GM18502 (cell line): Measurements from ENCODE around the gene RAD54L.
A peak's percentile ranks its signal among the peaks of the same experiment; 100 is the strongest.
"Not testable (repeated sequence)": the region's sequence is repeated elsewhere in the genome, so short reads cannot be mapped to it uniquely, and the experiment has no call there.

ENCODE experiments used
- ATAC-seq: cut with Tn5 transposase; IDR thresholded peaks from one replicate; pipeline ENCODE4 v1.9.1; 2021; ENCODE audit warnings: mild to moderate bottlenecking; ENCODE audit not compliant: unreplicated experiment, poor library complexity

Gene RAD54L

DNA sequence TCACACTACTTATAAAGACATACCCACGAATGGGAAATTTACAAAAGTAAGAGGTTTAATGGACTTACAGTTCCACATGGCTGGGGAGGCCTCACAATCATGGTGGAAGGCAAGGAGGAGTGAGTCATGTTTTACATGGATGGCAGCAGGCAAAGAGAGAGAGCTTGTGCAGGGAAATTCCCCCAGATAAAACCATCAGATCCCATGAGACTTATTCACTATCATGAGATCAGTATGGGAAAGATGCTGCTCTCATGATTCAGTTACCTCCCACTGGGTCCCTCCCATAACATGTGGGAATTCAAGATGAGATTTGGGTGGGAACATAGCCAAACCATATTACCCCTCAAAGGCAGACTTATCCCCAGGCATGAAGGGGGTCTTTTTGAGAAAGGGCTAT, 8.7 kb upstream of the RAD54L start:
- not testable (repeated sequence) for ATAC-seq

DNA sequence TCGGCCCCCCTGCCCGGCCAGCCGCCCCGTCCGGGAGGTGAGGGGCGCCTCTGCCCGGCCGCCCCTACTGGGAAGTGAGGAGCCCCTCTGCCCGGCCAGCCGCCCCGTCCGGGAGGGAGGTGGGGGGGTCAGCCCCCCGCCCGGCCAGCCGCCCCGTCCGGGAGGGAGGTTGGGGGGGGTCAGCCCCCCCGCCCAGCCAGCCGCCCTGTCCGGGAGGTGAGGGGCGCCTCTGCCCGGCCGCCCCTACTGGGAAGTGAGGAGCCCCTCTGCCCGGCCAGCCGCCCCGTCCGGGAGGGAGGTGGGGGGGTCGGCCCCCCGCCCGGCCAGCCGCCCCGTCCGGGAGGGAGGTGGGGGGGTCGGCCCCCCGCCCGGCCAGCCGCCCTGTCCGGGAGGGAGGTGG, 5.8 kb upstream of the RAD54L start:
- ATAC-seq: not testable (repeated sequence)

DNA sequence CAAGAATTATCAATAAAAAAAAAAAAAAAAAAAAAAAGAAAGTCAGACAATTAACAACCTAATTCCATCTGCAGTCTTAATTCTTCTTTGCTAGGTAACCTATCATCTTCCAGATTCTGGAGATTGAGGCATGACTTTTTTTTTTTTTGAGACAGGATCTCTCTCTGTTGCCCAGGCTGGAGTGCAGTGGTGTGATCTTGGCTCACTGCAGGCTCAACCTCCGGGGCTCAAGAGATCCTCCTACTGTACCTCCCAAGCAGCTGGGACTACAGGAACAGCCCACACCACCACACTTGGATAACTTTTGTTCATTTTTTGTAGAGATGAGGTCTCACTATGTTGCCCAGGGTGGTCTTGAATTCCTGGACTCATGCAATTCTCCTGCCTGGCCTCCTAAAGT, 4.6 kb upstream of the RAD54L start:
- ATAC-seq: no peak

DNA sequence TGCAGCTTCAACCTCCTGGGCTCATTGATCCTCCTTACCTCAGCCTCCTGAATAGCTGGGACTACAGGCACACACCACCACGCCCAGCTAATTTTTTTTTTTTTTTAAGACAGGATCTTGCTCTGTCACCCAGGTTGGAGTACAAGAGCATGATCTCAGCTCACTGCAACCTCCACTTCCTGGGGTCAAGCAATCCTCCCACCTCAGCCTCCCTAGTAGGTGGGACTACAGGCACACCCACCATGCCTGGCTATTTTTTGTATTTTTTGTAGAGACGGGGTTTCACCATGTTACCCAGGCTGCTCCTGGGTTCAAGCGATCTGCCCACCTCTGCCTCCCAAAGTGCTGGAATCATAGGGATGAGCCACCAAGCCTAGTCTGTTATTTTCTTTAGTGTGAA, 3.7 kb upstream of the RAD54L start:
- not testable (repeated sequence) for ATAC-seq

DNA sequence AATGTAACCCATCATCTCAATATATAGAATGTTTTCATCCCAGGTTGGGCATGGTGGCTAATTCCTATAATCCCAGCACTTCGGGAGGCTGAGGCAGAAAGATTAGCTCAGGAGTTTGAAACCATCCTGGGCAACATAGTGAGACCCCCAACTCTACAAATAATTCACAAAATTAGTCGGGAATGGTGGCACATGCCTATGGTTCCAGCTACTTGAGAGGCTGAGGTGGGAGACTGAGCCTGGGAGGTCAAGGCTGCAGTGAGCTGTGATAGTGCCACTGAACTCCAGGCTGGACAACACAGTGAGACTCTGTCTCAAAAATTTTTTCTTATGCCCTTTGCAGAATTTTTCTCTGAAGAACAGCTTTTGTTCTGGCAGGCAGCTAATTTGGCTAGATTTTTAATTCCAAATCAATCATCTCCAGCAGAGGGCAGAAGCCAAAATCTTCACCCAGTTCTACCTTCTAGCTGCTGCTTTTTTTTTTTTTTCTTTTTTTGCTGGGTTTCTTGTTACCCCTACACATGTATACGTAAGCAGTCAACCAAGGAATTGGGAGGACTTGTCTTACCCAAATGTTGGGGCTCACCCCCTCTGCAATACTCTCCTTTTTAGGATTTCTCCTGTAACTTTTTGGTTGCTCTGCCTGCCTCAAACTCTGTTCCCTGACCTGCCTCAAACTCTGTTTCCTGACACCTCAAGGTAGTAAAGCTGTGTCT, 2.7 kb upstream of the RAD54L start:
- no peak for ATAC-seq

DNA sequence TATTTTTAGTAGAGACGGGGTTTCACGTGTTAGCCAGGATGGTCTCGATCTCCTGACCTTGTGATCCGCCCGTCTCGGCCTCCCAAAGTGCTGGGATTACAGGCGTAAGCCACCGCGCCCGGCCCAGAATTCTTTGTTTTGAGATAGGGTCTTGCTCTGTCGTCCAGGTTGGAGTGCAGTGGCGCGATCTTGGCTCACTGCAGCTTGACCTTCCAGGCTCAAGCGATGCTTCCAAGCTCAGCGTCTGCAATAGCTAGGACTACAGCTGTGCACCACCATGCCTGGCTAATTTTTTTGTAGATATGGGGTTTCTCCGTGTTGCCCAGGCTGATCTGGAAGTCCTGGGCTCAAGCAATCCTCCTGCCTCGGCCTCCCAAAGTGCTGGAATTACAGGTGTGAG, 1.4 kb upstream of the RAD54L start:
- ATAC-seq: not testable (repeated sequence)

DNA sequence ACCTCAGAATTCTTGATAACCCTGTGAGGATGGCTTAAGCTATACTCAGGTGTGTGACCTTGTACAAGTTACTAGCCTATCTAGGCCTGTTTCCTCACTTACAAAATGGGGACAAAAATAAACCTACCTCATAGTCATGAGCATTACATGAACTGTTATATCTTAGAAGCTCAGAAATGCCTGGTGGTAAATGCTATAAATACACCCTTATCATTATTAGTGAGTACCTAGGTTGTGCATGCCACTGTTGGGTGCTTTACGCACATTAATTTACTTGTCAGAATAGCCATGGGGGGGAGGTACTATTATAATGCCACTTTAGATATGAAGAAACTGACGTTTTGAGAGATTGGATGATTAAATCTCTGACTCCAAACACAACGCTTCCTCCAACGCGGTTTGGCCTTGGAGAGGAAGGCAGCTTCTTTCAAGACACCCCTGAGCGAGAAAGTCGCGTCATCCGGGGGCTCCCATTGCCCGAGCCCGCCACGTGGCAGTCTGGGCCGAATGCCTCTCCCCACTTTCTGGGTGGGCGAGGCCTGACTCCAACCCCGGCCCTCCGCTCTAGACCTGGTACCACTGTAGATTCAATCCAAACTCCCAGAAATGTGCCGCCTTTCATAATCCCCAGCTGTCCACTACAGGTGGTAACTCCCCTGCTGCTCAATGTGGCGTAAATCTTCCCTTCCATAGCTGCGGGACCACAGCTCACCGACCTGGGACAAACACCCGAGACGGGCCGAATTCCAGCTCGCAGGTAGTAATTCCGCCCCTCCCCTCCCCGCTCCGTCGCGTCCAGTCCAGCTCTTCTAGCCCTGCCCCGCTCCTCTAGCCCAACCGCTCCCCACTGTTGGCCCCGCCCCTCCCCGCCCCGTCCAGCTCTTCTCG, 771 bp upstream of the RAD54L start:
- ATAC-seq: peak; percentile 54

DNA sequence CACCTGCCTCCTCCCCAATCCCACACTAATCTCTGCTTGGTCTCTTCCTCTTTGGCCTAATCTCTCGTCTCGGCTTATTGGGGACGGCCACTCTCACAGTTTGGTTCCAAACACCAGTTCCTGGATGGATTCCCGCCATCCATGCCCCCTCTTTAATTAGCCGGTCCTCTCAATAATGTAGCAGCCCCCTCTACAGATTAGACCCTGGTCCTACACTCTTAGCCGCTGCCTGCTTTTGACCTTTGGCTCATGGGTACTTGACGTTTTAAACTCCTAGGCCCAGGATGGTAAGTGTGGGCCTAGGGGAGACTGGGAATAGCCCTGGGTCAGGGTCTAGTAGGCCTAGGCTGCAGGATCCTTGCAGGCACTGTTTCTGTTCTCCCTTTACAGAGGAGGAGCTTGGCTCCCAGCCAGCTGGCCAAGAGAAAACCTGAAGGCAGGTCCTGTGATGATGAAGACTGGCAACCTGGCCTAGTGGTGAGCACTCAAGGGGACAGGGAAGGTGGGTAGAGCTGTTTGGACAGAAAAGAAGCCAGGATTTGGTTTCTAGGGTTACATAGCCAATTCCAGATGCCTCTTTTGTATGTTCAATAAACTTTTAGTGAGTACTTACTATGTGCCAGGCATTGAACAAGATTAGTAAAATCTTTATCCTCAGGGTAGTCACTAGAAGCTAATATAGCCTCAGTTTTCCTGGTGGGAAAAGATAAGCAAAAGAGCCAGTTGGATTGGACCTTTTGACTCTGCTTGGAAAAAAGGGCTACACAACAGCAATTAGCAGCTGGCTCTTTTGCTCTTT, 758 bp downstream of the RAD54L start:
- no peak for ATAC-seq

DNA sequence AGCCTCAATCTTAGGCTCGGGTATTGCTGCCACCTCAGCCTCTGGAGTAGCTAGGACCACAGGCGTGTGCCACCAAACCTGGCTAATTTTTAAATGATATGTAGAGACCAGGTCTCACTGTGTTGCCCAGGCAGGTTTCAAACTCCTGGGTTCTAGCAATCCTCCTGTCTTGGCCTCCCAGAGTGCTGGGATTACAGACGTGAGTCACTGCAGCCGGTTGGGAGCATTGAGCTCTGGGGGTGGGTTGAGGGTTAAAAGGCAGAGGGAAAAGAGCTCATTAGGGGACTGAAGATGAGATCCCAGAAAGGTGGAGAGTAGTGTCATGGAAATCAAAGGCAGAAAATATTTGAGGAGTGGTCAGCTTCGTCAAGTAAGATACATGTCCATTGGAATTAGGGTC, 7.1 kb downstream of the RAD54L start:
- no peak for ATAC-seq

DNA sequence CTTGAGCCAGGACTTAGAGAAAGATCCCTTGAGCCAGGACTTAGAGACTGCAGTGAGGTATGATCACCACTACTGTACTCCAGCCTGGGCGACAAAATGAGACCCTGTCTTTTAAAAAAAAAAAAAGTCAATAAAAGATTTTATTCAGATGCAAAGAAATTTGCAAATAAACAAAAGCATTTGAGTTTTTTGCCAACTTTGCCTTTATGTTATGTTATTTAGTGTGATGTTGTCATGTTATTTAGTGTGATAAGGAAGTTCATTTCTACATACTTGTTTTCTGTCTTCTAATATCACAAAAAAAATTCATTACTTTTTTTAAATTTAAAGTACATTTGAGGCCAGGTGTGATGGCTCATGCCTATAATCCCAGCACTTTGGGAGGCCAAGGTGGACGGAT, 9.0 kb downstream of the RAD54L start:
- no peak for ATAC-seq

DNA sequence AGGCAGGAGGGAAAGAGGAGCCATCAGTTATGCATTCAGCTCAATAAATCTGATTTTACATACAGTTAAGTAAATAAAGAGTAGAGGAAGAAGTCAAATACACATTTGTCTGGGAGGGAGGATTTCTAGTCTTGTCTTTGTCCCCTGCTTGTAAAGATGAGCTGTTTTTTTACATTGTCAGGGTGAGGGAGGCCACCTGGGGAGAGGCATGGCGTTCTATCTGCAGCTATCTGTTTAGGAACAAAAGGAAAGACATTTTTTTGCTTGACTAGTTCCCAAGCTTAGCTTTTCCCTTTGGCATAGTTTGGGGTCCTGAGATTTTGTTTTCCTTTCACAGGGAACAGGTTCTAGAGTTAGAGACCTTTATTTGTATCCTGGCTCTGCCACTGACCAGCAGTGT, 14.9 kb downstream of the RAD54L start:
- no peak for ATAC-seq

DNA sequence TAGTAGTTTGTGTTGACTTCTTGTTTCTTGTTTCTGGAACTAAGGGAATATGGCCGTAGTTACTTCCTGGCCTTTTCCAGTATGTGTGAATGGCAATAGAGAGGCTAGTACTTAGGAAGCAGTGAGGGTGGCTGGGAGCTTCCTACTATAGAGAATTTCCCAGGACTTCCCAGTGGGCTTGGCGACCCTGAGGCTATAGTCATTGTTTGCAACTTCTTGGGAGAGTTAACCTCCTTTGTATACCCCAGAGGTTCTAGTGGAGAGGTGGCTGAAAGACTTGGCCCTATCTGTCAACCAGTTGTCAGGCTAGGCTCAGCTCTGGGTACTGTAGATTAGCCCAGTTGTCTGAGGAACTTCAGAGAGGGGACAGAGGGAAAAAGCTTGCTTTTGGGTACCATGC, 15.6 kb downstream of the RAD54L start:
- ATAC-seq: no peak

DNA sequence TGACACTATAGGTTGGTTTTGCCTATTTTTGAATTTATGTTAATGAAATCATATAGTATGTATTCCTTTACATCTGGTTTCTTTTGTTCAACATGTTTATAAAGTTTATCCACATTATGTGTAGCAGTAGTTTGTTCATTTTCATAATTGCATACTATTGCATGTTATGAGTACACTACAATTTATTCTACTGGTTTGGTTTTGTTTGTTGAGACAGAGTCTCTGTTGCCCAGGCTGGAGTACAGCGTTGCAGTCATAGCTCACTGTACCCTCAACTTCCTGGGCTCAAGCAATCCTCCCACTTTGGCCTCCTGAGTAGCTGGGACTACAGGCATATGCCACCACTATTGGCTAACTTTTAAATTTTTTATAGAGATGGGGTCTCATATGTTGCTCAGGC, 21.0 kb downstream of the RAD54L start:
- ATAC-seq: no peak

DNA sequence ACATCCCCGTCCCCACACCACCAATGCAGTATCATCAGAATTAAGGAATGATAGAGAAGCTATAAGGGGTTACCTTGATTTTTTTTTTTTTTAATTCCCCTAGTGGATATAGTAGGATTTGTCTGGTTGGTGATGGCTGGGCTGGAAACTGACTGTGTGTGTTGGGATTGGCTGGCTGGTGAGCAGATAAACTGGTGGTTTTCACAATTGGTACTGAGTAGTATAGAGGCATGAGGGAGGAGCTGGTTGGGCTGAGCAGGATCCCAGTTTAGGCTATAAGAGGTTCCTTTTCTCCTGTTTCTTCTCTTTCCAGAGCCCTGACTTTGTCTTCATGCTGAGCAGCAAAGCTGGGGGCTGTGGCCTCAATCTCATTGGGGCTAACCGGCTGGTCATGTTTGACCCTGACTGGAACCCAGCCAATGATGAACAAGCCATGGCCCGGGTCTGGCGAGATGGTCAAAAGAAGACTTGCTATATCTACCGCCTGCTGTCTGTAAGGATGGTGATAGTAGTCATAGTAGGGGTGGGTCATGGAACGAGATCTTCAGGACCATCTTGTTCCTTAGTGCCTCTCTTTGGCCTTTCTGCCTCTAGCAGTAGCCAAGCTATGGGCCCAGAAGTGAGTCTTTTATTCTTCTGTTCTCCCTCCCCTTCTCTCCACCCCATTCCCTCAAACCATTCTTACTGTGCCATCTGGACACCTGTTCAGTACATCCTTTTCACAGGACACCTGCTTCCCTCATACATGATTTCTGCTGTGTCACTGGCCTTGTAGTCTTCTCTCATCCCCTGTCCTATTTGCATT, 26.9 kb downstream of the RAD54L start:
- no peak for ATAC-seq

DNA sequence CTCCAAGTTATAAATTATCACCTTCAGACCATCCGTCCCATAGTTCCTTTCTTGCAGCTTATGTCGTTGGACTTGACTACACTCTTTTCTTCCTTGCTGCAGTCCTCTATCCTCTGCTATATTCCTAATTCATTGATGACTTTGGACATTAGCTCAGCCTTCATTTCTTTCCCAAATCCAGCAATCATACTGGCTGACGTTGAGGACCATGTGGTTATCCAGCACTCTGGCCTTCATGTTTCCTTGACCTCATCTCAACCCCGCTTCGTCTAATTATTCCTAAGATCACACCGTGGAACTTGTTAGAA, 27.4 kb downstream of the RAD54L start:
- ATAC-seq: no peak

DNA sequence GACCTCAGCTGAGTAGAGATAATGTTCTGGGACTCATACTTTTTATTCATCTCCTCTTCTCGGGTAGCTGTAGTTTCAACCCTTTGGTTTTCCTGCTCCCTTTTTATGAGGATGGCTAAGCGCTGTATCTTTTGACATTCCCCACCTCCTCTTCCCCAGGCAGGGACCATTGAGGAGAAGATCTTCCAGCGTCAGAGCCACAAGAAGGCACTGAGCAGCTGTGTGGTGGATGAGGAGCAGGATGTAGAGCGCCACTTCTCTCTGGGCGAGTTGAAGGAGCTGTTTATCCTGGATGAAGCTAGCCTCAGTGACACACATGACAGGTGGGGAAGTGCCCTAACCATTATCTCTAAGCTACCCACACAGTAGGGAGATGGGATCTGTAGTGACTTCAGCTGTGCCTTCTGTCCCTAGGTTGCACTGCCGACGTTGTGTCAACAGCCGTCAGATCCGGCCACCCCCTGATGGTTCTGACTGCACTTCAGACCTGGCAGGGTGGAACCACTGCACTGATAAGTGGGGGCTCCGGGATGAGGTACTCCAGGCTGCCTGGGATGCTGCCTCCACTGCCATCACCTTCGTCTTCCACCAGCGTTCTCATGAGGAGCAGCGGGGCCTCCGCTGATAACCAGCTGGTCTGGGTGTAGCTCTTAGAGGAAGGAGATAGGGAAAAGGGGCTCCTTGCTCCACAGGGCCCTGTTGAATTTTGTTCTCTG, 30.3 kb downstream of the RAD54L start:
- no peak for ATAC-seq

DNA sequence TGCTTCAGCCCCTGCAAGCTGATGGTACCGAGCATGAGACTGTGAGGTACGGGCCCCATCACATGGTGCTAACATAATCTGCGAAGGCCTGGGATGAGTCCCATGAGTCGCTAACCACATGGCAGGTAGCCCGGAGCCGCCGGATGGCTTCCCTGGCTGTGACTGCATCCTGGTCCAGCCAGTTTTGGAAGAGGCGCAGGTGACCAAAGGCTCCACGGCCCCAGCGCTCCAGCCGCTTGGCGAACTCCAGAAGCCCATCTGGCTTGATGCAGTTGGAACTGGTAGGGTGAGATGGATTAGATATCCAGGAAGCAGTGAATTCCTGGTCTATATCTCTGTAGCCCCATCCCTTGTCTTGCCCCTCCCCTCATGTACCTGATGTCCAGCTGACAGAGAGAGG, 31.2 kb downstream of the RAD54L start:
- ATAC-seq: no peak

DNA sequence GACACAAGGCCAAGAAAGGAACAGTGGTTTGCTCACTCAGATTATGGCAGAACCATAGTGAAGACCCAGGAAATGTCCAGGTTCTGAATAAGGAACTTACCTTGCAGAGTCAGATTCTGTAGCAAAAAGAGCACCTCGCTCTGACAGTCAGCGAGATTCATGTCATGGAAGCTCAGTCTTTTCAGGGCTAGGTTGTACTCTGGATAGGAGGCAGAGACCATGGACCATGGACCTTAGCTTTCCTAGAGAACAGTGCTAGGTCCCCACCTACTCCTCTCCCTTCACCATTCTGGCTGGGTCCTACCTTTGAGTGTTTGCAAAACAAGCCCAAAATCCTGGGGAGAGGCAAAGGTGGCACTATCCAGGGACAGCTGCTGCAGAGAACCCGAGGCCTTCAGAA, 32.5 kb downstream of the RAD54L start:
- no peak for ATAC-seq

DNA sequence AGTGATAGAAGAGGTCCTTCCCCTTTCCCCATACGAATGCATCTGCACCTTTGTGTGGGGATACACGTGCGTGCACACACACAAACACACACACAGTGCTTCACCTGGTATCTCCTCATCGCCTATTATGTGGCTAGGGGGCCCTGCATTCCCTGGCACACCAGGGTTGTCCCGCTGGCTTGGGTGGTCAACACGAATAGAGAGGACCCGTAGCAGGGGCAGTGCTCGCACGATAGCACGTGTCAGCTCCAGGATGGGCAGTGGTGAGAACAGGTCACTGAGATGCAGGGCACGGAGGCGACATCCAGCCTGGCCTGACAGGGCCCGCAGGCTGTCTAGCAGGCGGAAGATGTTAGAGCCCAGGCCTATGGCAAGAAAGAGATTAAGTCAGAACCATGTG, 33.5 kb downstream of the RAD54L start:
- ATAC-seq: no peak

DNA sequence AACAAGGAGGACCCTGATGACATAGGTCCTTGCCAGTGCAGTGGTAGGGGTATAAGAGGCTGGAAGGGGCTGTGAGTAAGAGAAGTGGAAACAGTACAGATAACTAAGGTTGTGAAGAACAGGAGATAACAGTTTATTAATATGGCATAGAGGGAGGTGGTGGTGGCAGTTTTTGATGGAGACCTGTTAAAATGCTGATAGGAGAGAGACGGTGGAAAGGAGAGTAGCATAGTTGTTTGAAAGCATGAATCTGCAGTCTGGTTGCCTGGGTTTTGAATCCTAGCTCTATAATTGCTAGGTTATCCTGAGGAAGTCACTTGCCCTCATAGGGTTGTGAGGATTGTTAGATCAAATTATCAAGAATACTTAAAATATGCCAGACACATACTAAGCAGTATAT, 36.5 kb downstream of the RAD54L start:
- ATAC-seq: no peak
